HG02759 (cell line): ENCODE measurements around the gene GPR65.

ENCODE experiments used
- ATAC-seq: cut with Tn5 transposase; IDR thresholded peaks from one replicate; pipeline ENCODE4 v1.9.1; 2021; ENCODE audit warnings: mild to moderate bottlenecking, moderate library complexity; ENCODE audit not compliant: unreplicated experiment

Gene GPR65, protein sequence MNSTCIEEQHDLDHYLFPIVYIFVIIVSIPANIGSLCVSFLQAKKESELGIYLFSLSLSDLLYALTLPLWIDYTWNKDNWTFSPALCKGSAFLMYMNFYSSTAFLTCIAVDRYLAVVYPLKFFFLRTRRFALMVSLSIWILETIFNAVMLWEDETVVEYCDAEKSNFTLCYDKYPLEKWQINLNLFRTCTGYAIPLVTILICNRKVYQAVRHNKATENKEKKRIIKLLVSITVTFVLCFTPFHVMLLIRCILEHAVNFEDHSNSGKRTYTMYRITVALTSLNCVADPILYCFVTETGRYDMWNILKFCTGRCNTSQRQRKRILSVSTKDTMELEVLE

GRCh38 chr14:88005050-88005481 lies at the start of gene GPR65:
TSS of gene GPR65 (plus strand) at chr14:88005135. CDS start at chr14:88010848, 5,713 bp downstream.
- peak; percentile 66 for ATAC-seq

GRCh38 chr14:87955501-87955900 lies 49.4 kb upstream of the GPR65 start:
- ATAC-seq = no peak

DNA sequence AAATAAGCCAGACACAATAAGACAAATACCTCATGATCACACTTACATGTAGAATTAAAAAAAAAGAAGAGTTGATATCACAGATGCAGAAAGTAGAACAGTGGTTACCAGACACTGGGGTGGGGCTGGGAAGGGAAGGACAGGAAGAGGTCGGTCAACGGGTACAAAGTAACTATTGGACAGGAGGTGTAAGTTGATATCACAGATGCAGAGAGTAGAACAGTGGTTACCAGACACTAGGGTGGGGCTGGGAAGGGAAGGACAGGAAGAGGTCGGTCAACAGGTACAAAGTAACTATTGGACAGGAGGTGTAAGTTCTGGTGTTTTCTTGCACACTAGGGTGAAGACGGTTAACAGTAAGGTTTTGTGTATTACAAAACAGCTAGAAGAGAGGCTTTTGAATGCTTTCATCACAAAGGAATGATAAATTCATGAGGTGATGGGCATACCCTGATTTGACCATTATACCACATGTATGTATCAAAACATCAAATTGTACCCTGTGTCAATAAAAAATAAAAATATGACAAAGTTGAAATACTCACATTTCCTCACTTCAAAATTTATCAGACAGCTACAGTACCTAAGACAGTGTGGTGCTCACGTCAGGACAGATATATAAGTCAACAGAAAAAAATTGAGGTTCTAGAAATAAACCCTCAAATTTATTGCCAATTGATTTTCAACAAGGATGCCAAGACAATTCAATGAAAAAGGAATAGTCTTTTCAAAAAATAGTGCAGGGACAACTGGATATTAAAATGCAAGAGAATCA lies 44.7 kb upstream of the GPR65 start:
- no peak for ATAC-seq

GRCh38 chr14:87961246-87961645 lies 43.7 kb upstream of the GPR65 start:
- ATAC-seq = no peak

GRCh38 chr14:87966816-87967215 lies 38.1 kb upstream of the GPR65 start:
- no peak for ATAC-seq

- no peak for ATAC-seq
Observed at GRCh38 chr14:87967496-87967895, 37.4 kb upstream of the GPR65 start.

- peak; percentile 80 for ATAC-seq
Observed at GRCh38 chr14:87971010-87971409, 33.9 kb upstream of the GPR65 start.

DNA sequence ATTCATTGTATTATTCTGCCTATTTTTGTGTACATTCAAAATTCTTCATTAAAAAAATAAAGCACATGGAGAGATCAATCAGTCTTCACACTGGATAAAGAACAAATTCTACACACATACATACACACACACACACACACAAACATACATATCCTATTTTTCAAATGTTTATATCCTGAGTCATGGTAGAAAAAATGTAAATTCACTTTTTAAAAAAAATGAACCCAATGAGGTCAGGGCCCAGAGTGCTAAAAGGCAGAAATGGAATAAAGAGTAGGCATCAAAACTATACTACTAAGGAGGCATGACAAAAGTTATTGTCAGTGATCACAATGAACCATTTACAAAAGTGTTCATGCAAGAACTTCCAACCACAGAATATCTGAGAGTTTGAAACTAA lies 29.3 kb upstream of the GPR65 start:
- no peak for ATAC-seq

GRCh38 chr14:87979689-87980088 lies 25.2 kb upstream of the GPR65 start:
- no peak for ATAC-seq

GRCh38 chr14:87989221-87989955 lies 15.5 kb upstream of the GPR65 start:
- ATAC-seq = no peak

DNA sequence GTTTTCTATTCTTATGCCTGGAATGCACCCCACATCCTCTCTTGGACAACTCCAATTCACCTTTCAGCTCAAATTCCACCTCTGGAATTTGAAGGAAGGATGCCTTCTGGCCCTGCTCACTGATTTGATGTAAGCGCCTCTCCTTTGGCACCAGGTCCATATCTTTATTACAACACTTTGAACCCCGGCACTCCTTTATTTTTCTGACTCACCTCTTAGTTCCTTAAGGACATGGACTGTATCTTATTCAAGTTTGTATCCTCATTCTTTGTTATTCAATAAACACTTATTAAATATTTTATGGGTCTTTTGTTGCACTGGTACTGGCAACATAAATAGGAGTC lies 15.0 kb upstream of the GPR65 start:
- no peak for ATAC-seq

DNA sequence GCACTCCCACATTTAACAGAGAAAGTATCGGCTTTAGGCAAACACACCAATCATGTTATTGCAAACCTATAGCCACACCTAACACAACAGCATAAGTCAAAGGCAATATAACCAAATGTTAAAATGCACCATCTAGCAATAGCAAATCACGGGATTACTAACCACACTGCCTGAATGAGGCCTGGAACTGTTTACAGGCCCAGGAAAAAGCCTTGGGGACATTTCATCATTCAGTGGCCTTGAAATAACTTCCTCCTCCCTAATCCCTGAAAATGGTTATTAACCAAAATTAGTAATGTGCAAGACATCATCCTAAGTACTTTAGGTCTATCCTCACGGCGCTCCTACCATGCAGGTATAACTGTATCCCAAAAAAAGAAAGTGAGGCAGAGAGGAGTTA lies 14.3 kb upstream of the GPR65 start:
- no peak for ATAC-seq

GRCh38 chr14:87992346-87992717 lies 12.6 kb upstream of the GPR65 start:
- no peak for ATAC-seq

GRCh38 chr14:87992718-87993628 lies 12.0 kb upstream of the GPR65 start, which contains the start of gene GALC:
TSS of gene GALC (minus strand) at chr14:87993182. CDS start at chr14:87993164, 18 bp downstream.
- peak; percentile 89 for ATAC-seq

DNA sequence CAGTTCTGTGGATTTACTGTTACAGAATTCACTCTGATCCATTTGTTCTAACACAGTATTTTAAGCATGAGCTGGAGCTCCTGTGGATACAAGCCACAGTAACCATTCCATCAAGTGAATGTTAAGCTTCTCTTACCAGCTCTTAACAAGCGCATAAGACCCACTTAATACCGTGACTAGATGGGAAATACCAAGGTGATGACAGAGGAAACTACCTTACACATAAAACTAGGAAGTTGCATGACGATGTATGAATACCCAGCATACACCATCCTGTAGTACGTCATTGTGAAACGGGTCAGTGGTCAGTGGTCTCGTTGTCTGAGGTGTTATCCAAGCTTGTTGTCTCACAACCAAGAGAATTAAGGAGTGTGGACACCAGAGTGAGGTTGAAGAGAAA lies 10.0 kb upstream of the GPR65 start:
- ATAC-seq = peak; percentile 31

GRCh38 chr14:87995500-87996290 lies 9.2 kb upstream of the GPR65 start:
- no peak for ATAC-seq

- no peak for ATAC-seq
Observed at GRCh38 chr14:87996291-87996592, 8.7 kb upstream of the GPR65 start.

DNA sequence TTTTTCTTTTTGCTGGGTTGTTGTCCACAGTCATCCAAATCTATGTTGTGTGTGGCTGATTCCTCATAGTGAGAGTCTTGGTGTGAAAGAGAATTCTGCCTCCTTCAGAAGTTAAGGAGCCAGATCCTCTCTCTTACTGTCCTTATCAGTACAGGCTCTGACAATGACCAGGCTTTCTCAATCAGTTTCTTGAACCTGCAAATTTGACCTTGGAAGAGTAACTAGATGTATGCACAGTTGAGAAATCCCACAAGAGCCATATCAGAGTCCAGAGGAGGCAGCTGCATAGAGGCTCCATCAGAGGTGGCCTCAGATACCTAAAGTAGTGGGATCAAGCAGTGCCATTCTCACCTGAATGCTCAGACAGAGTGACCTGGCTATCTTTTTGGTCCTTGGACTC lies 6.5 kb upstream of the GPR65 start:
- no peak for ATAC-seq

DNA sequence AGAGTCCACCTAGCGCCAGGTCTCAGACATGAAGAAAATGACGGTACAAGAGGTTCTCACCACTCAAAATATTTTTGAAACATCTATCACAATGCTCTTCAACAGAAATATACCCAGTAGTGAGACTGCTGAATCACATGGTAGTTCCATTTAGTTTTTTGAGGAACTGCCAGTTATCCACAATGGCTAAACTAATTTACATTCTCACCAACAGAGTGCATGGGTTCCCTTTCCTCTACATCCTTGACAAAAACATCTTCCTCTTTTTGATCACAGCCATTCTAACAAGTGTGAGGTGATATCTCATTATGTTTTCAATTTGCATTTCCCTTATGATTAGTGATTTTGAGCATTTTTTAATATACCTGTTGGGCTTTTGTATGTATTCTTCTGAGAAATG lies 5.7 kb upstream of the GPR65 start:
- ATAC-seq = no peak
